Neutrophil (primary cell): ENCODE measurements around the gene CORO7.

Experiments
- H3K27ac ChIP-seq: fragments of 200-600 bp; sonication (generic); 2 replicates; pipeline ENCODE4 v1.5.1; 2016; ENCODE audit warnings: mild to moderate bottlenecking, moderate library complexity
- H3K27me3 ChIP-seq: fragments of 200-600 bp; sonication (generic); 2 replicates; pipeline ENCODE4 v1.6.0; 2016; ENCODE audit warnings: mild to moderate bottlenecking
- H3K36me3 ChIP-seq: fragments of 200-600 bp; sonication (generic); 2 replicates; pipeline ENCODE4 v1.5.1; 2017
- H3K4me1 ChIP-seq, 2 experiments: fragments of 200-600 bp in 1 of 2; sonication (generic) in 1 of 2; 1 replicate in 1 of 2; 2 replicates in 1 of 2; pipeline versions ENCODE4 v1.5.1 to v1.6.1; 2013 to 2016; ENCODE audit warnings: low read depth in 1 of 2, low read length in 1 of 2, mild to moderate bottlenecking in 1 of 2, moderate library complexity in 1 of 2; ENCODE audit not compliant: control insufficient read depth in 1 of 2, insufficient read depth in 1 of 2
- H3K4me3 ChIP-seq, 2 experiments: fragments of 200-600 bp in 1 of 2; sonication (generic) in 1 of 2; 1 replicate in 1 of 2; 2 replicates in 1 of 2; pipeline ENCODE4 v1.5.1; 2013 to 2016; ENCODE audit warnings: low read depth in 1 of 2, low read length in 1 of 2, mild to moderate bottlenecking in 1 of 2, moderate library complexity in 1 of 2
- H3K9me3 ChIP-seq: fragments of 200-600 bp; sonication (generic); 2 replicates; pipeline ENCODE4 v1.5.1; 2016
- CTCF ChIP-seq: fragments of 200-600 bp; sonication (generic); IDR thresholded peaks from 2 replicates; pipeline ENCODE4 v1.5.1; 2016; ENCODE audit warnings: antibody characterized with exemption

The CORO7 gene

GRCh38 chr16:4403133-4403949, 13.1 kb downstream of the CORO7 start:
- H3K27ac ChIP-seq: peak overlapping the region; percentile 23
- H3K27me3 ChIP-seq: no peaks in the 10 kb centered on the region
- no peaks in the 10 kb centered on the region for H3K9me3 ChIP-seq
- no peak overlapping the region for H3K4me3 ChIP-seq
- no peak for TF ChIP-seq CTCF
- H3K4me1 ChIP-seq: peaks cover 0 to 4% of the 10 kb centered on the region in 2 experiments
- H3K36me3 ChIP-seq: peaks cover 100% of the 10 kb centered on the region

DNA sequence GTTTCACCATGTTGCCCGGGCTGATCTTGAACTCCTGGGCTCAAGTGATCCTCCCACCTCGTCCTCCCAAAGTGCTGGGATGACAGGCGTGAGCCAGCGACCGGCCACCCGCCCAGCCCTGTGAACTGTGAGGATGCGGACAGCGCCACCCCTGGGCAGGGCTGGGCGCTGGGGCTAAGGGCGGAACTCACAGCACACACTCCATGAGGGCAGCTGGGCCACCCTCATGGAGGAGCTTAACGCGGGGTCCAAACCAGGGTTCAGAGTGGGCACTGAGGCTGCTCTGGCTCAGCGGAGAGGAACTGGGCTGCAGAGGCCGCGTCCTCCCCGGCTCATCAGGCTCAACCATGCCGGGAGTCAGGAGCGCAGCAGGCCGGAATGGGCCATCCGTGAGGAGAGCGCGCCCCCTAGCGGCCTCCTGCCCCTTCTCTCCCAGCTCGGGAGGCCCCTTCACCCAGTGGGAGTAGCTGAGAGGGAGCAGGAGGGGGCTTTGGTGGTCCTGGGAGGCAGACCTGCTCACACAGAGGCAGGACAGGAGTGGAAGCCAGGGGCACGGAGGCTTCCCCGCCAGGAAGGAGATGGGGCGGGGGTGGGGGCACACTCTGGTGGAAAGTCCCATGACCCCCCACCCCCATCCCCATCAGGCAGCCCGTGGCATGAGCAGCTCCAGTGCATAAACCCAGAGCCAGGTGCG, 13.8 kb downstream of the CORO7 start:
- TF ChIP-seq CTCF: peak; percentile 80
- Histone ChIP-seq H3K27ac (peak overlapping the region; percentile 23), H3K4me3 (no peak overlapping the region), H3K4me1 (peaks cover 0 to 4% of the 10 kb centered on the region in 2 experiments), H3K27me3 (no peaks in the 10 kb centered on the region), H3K36me3 (peaks cover 100% of the 10 kb centered on the region), H3K9me3 (no peaks in the 10 kb centered on the region)

- H3K36me3 ChIP-seq: peaks cover 100% of the 10 kb centered on the region
- no peaks in the 10 kb centered on the region for H3K27me3 ChIP-seq
- H3K9me3 ChIP-seq: no peaks in the 10 kb centered on the region
- peaks cover 0 to 4% of the 10 kb centered on the region in 2 experiments for H3K4me1 ChIP-seq
- TF ChIP-seq CTCF: no peak
- no peak overlapping the region for H3K27ac ChIP-seq
- no peak overlapping the region for H3K4me3 ChIP-seq
These were observed 14.9 kb downstream of the CORO7 start for GRCh38 chr16:4401510-4401909.

GRCh38 chr16:4401094-4401501, 15.3 kb downstream of the CORO7 start:
- H3K27ac ChIP-seq: no peak overlapping the region
- H3K4me1 ChIP-seq: peaks cover 0 to 4% of the 10 kb centered on the region in 2 experiments

More at GRCh38 chr16:4401094-4401501, 15.3 kb downstream of the CORO7 start:
- TF ChIP-seq CTCF: no peak
- H3K4me3 ChIP-seq: no peak overlapping the region
- H3K36me3 ChIP-seq: peaks cover 100% of the 10 kb centered on the region
- no peaks in the 10 kb centered on the region for H3K9me3 ChIP-seq
- H3K27me3 ChIP-seq: no peaks in the 10 kb centered on the region
